IMR-90 (cell line): Measurements from ENCODE around the gene NPY4R.
"Not testable (repeated sequence)": the region's sequence is repeated elsewhere in the genome, so short reads cannot be mapped to it uniquely, and the experiment has no call there.

ENCODE experiments used
- CEBPB ChIP-seq: IDR thresholded peaks from 2 replicates; pipeline ENCODE4 v1.6.1; 2012; ENCODE audit warnings: low read depth, low read length, improper control_type of control experiment
- MAZ ChIP-seq: IDR thresholded peaks from 2 replicates; pipeline ENCODE4 v1.6.1; 2012; ENCODE audit warnings: low read depth, mild to moderate bottlenecking, low read length, improper control_type of control experiment, moderate library complexity, borderline replicate concordance
- POLR2A ChIP-seq: IDR thresholded peaks from 2 replicates; pipeline ENCODE4 v1.6.1; 2012; ENCODE audit warnings: mild to moderate bottlenecking, low read depth, low read length
- RAD21 ChIP-seq: IDR thresholded peaks from 2 replicates; pipeline ENCODE4 v1.6.1; 2012; ENCODE audit warnings: low read length, improper control_type of control experiment
- RCOR1 ChIP-seq: IDR thresholded peaks from 2 replicates; pipeline ENCODE4 v1.6.1; 2012; ENCODE audit warnings: mild to moderate bottlenecking, low read length, improper control_type of control experiment; ENCODE audit not compliant: insufficient replicate concordance
- RFX5 ChIP-seq: IDR thresholded peaks from 2 replicates; pipeline ENCODE4 v1.8.0; 2012; ENCODE audit warnings: low read depth, mild to moderate bottlenecking, low read length, moderate library complexity
- TF ChIP-seq, protein P1 (sequence below): fragments of 150-350 bp; IDR thresholded peaks from 2 replicates; pipeline ENCODE4 v1.6.1; 2017; ENCODE audit warnings: mild to moderate bottlenecking, antibody characterized with exemption, low read length, low read depth
- TF ChIP-seq, protein P2 (sequence below): conservative IDR thresholded peaks from 2 replicates; pipeline ENCODE4 v1.5.1; 2012; ENCODE audit warnings: mild to moderate bottlenecking, low read depth, low read length, improper control_type of control experiment

DNA sequence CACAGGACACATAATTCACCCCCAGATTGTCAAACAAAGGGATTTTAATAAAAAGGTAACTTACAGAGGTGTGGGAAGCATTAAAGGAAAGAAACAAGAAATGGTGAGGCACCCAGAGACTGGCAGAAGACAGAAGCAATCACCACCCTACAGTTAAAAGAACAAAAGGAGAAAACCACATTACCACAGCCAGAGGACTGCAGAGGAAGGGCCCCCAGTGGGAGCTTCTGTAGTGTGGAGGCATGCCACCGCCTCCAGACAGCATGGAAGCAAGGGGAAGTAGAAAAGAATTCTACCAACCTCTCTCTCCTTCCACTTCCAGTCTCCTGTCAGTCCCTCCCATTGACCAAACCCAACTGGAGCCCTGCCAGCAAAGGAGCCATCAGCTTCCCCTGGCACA lies 4.4 kb upstream of the NPY4R start:
- TF ChIP-seq, protein P1, sequence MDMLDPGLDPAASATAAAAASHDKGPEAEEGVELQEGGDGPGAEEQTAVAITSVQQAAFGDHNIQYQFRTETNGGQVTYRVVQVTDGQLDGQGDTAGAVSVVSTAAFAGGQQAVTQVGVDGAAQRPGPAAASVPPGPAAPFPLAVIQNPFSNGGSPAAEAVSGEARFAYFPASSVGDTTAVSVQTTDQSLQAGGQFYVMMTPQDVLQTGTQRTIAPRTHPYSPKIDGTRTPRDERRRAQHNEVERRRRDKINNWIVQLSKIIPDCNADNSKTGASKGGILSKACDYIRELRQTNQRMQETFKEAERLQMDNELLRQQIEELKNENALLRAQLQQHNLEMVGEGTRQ: not testable (repeated sequence)
- TF ChIP-seq RCOR1, POLR2A, MAZ, RFX5, CEBPB, RAD21: not testable (repeated sequence)
- TF ChIP-seq, protein P2, sequence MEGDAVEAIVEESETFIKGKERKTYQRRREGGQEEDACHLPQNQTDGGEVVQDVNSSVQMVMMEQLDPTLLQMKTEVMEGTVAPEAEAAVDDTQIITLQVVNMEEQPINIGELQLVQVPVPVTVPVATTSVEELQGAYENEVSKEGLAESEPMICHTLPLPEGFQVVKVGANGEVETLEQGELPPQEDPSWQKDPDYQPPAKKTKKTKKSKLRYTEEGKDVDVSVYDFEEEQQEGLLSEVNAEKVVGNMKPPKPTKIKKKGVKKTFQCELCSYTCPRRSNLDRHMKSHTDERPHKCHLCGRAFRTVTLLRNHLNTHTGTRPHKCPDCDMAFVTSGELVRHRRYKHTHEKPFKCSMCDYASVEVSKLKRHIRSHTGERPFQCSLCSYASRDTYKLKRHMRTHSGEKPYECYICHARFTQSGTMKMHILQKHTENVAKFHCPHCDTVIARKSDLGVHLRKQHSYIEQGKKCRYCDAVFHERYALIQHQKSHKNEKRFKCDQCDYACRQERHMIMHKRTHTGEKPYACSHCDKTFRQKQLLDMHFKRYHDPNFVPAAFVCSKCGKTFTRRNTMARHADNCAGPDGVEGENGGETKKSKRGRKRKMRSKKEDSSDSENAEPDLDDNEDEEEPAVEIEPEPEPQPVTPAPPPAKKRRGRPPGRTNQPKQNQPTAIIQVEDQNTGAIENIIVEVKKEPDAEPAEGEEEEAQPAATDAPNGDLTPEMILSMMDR: not testable (repeated sequence)
